Activated CD8-positive, alpha-beta memory T cell treated with anti-CD3 and anti-CD28 coated beads for 4 hours (primary cell): ENCODE measurements around the gene MTX1.
A peak's percentile ranks its signal among the peaks of the same experiment; 100 is the strongest.
"Not testable (repeated sequence)": the region's sequence is repeated elsewhere in the genome, so short reads cannot be mapped to it uniquely, and the experiment has no call there.

Experiments
- DNase-seq, 2 donors: peaks; one replicate each; pipeline ENCODE4 v3.0.0-alpha.2; 2020; ENCODE audit warnings: low read depth in 2 of 2

The MTX1 gene

DNA sequence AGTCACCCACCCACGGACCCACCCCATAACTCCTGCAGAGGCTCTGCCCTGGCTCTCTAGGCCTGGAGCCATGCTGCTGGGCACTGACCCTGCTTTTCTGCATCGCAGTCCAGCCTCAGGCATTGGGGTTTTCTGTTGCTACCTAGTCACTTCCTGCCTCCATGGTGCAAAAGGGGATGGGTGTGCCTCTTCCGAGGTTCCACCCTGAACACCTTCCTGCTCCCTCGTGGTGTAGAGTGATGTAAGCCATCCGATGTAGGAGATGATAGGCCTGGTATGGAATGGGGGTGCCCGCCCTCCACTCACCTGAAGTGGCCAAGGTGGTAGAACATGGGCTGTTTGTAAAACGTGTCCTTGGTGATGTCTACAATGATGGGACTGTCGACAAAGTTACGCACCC, 26.9 kb downstream of the MTX1 start:
- not testable (repeated sequence) for DNase-seq

DNA sequence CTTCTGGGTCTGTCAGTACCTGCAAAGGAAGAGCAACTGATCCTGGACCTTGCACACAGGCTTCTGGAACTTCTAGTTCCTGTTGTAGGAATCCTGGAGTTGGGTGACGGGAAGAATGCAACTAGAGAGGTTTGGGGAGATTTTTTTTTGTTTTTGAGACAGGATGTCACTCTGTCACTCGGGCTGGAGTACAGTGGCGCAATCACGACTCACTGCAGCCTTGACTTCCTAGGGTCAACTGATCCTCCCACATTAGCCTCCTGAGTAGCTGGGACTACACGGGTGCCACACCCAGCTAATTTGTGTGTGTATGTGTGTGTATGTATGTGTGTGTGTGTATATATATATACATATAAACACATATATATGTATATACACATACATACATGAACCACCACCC, 28.0 kb downstream of the MTX1 start:
- DNase-seq = no peak

DNA sequence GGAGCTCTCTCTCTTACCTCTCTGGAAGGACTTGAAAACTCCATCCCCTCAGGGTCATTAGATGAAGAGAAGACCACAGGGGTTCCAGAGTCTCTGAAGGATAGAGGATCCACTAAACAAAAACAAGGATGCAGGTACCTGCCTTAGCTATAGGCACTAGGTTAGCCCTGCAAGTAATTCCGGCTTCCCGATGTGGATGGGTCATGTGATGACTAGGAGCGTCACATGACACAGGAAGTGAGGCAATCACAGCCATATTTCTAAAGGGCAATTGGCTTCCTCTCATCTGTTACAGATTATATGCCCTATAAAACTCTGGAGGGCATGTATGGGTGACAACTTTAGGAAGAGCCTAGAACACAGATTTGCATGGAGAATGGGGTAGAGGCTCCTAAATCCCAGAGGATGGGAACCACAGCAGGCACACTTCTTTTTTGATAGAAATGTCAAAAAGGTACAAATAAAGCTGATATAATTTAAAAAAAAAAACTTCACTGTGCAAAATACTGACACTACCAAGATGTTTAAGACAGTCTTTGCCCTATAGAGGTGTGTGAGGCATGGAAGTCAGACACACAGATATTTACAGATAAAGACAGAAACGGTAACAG, 32.7 kb downstream of the MTX1 start:
- peak in 1 of 2 donors; percentile 42 for DNase-seq

DNA sequence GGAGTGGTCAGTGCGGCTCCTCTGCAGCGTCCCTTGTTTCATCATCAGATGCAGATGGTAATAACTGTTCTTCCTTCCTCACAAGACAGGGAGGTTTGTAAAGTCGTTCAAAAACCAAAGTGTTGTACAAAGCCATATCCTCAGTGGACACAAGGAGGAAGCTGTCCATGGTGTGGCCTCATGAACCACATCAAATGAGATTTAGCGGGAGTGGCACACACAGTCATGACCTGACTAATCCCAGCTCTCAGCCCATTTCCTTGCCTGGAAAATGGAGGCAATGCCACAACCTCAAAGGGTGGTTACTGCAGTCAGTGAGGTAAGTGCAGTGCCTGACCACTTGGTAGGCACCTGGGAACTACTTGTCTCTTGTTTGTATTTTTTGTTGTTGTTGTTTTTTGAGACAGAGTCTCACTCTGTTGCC, 33.4 kb downstream of the MTX1 start:
- DNase-seq = no peak

DNA sequence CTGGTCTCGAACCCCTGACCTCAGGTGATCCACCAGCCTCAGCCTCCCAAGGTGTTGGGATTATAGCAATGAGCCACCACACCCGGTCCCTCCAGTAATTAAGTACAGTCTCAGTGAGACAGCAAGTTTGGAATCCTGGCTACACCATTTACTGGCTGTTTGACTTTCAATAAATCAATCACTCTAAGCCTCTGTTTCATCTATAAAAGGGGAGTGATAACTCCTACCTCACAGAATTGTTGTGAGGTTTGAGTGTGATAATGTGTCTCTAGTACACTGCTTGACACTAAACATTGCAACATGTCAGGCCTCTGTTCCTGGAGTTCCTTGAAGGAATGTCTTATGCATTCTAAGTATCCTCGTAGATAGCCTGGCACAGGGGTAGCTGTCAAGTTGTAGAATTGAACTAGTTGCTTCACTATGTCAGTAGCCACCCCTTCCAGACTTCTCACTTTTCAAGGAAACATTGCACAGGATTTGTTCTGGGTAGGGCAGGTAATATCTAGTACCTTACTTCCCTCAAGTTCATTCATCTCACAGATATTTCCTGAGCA, 34.4 kb downstream of the MTX1 start:
- no peak for DNase-seq

DNA sequence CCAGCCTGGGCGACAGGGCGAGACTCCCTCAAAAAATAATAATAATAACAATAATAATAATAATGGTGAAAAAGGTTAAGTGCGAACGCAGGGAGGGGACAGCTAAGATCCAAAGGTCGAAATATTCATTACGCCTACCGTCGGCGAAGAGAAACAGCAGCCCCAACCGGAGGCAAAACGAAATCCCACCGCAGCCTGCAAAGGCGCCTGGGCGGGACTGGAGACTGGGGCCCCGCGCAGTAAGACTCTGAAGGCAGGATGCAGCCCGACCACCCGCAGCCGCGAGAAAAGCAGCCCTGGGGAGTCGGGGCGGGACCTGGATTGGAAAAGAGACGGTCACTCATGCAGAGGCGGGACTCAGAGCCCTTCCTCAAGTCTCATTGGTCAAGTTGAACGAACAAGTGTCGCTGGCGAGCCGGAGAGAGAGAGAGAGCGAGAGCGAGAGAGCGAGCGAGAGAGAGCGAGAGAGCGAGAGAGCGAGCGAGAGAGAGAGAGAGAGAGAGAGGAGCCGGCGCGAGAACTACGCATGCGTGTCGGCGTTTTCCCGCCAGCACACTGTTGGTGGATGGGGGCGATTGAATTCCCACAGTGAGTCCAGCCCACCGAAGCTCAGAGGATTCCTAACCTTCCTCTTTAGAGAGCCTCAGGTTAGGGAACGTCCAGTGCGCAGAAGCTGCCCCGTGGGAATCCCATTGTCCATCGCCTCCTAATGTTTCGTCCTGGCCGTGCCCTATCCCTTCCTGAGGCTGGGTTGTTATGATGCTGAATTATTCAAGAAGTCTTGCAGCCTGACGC, 36.1 kb downstream of the MTX1 start:
- DNase-seq = peak; percentile 84 to 89

DNA sequence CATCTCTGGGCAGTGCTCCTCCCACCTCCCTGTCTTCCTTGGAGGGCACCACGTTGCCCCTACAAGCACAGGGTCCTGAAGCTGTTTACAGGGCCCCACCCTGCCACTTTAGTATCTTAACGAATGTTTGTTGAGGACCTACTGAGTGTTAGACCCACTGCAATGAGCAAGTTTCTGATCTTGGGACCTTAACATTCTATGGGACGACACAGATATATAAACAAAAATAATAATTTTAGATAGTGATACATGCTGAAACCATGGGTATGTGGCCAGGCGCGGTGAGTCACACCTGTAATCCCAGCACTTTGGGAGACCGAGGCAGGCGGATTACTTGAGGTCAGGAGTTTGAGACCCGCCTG, 36.6 kb downstream of the MTX1 start:
- DNase-seq = no peak

DNA sequence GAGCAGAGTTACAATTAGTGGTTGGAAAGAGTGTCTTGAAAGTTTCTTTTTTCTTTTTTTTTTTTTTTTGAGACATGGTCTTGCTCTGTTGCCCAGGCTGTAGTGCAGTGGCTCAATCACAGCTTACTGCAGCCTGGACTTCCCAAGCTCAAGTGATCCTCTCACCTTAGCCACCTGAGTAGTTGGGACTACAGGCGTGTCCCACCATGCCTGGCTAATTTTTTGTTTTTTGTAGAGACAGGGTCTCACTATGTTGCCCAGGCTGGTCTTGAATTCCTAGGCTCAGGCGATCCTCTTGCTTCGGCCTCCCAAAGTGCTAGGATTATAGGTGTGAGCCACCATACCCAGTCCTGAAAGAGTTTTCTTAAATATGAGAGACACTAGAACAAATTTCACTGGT, 38.3 kb downstream of the MTX1 start:
- DNase-seq = not testable (repeated sequence)

DNA sequence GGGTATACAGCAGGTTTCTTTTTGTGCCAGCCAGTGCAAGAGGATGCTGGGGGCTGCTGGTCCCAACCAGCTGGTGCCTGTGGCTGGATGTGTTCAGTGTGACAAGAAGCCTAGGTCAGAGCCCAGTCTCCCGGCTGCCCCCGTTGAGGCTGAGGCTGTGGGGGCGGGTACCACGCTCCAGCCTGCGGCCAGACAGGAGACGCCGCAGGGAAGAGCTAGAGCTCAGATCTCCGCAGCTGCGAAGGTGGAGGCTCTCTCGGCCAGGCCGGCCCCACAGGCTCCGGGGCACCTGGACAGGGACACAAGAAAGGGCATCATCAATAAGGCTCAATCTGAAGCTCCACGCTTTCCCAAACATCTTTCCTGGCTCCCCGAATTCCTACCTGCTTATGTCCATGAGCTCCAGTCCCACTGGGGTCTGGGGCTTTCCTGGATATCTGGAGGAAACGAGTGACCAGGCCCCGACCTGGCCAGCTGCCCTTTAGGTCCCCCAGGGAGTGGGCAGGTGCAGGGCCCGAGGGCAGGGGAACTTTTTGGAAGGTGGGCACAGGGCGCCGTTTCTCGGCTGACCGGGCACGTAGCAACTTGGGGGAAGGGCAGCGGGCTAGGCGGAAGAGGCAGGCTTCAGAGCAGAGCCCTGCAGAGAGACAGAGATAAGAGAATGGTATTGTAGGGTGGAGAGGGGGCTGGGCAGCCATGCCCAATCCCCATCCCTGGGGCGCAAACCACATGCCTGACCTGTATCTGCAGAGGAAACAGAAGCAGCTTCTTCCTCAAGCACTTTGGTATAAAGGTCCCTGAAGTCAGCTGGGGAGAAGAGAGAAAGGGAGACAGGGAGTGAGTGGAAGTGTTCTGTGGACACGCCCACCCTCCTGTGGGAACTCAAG, 39.4 kb downstream of the MTX1 start:
- no peak for DNase-seq

DNA sequence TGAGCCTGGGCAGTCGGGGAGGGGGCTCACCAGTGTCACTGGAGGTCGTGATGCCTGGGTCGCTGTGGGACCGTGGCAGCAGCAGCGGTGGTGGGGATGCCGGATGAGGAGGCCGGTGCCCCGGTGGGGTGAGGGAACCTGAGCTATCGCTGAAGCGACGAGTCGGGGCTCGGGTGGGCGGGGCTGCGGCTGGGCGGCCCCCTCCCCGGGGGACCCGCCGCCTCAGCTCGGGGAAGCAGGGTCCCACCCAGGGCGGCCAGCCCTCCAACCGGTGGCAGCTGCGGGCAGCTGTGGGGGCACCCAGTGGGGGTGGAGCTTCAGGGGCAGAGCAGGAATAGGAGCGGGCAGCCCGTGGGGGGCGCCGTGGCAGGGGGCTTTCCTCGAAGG, 41.7 kb downstream of the MTX1 start:
- DNase-seq = no peak

DNA sequence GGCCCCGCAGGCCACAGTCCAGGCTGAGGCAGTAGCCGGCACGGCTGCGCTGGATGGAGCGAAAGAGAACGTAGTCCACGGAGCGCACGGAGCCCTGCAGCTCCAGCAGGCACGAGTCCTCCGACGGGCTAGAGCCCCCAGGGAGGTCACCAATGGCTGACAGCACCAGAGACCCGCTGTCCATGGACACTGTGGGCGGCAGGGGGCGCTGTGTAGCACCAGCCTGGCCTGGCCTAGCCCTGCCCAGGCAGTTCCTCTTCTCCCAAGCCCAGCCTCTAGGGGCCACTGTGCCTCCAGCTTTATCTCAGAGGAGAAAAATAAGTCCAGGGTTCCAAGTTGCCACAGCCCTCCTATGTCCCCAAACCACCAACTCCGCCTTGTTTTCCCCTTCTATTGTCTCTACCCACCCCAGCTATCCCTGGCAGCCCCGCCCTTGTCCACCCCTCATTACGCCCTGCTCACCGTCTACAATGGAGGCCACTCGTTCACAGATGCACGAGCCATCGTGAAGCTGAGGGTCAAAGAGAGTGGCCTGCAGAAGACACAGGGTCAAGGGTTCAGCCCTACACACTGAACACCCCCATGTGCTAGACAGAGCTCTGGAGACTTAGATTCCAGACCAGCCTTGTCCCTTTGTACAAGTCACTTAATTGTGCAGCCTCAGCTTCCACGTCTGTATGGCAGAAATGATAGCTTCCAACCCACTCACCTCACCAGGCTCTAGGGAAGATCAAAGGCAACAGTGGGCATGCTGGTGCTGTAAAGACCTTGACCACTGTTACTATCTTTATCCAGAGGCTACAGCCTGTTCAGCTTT, 42.3 kb downstream of the MTX1 start:
- peak; percentile 87 to 89 for DNase-seq

DNA sequence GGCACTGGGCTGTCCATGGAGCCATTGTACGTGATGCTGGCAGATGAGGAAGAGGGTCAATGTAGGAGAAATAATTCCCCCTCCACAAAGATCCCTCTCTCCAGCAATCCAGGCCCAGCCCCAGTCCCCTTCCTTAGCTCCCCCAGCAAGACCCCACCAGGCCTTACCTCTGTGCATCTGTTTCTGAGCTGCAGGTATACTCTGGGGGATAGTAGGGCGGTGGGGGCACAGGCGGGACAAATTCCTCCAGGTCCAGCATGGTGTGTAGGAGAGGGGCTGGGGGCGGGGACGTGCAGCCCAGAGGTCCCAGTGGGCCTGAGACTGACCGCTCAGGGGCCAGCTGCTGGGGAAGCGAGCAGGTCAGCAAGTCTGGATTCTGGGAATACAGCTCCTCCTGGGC, 43.1 kb downstream of the MTX1 start:
- no peak for DNase-seq

DNA sequence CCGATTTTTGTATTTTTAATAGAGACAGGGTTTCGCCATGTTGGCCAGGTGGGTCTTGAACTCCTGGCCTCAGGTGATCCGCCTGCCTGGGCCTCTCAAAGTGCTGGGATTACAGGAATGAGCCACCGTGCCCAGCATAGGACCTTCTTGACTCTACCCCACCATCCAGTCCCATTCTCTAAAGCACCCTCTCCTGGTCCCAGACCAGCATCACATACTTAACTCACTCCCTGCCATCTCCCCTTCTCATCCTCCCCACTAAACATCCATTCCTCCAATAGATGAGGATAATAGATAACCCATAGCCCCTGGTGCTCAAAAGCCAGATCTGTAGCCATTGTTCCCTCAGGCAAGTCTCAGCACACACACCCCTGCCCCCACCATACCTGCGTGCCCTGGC, 44.7 kb downstream of the MTX1 start:
- no peak for DNase-seq

DNA sequence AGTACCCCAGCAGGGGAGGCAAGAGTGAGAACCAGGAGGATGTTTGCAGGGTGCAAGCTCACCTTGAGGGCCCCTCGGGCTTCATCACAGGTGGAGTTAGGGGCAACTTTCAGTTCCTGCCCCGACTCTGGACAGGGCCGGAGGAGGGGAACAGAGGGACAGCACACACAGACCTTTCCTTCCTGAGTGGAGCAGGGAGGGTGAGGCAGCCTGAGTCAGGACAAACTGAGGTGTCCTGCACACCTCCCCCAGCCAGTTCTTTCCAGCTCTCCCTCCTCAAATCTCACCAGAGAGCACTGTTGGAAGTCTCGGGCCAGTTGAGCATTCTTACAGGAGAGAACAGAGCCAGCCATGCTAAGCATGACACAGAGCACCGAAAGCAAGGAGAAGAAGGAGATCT, 45.3 kb downstream of the MTX1 start:
- DNase-seq = no peak

DNA sequence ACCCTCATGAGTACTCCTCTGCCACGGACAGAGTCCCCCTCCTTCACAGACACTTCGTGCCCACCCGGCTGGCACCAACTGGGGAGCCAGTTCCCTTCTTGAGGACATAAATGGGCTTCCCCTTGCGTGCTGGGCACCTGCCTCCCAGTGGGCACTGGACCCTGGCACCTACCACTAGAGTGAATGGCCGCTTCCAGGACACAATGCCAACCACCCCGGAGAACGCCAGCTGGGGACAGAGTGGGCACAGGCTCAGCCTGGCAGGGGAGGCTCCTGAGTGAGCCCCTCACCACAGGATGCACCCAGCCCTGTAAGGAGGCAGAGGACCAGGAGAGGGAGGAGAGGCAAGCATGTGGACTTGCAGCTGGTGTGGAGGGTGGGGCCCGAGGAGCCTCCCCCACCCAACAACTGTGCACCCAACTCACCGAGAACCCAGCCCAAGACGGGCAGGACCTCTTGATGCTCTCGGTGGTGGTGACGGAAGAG, 45.8 kb downstream of the MTX1 start:
- DNase-seq = no peak

DNA sequence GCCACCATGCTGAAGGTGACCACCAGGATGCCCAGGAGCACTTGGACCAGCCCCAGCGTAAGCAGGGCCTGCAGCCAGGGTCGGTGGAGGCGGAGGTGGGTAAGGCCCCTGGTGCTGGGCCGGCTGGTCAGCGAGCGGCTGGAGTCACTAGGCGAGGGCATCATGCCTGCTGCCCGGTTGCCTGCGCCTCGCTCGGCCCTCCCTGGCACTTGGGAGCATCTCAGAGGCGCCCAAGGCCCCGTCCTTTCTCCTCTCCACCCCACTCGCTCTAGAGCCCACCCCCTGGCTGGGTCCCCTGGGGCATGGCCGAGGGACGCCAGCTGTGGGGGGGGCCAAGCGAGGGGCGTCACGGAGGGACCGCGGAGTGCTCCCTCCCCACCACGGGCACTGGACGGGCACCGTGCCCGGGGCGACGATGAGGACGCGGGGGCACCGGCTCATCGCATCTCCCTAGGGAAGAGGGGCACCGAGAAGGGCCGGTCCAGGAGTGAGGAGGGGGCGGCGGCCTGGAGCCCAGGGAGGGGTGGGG, 46.3 kb downstream of the MTX1 start:
- DNase-seq = no peak

DNA sequence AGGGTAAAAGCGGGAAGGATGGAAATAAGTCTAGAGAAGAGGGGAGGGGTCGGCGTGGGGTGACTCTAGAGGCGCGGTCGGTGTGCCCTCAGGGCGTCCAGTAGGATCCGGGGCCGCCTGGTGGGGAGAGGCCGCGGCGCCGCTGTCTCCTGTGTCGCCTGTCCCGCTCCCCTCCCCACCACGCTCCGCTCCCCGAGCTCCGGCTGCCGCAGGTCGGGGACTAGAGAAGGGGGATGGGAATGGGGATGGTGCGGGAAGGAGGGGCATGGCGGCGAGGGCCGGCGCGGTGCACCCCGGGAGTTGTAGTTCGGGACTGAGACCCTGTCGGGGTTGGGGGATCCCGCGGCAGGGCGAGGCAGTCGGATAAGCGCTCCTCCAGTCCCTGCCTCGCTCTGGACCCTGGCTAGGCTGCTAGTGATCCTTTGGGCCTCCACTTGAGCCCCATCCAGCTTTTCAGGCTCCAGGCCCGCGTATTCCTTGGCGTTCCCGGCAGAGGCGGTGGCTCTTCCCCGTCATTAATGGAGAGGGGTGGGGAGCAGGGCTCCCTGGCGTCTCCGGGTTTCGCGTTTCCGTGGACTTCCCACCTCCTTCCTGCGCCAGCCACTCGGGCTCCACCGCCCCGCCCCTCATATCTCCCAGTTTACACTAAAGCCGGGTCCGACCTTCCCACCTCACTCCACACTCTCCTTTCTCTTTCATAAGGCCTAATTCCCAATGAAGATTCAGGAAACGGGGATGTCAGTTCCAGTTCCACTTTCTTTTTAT, 46.9 kb downstream of the MTX1 start, which contains the start of gene ENTREP3:
Gene ENTREP3 (minus strand): TSS at position 241 of the 765 bp plus-strand sequence. CDS start 606 bp downstream, outside the sequence.
- DNase-seq = peak in 1 of 2 donors; percentile 54

DNA sequence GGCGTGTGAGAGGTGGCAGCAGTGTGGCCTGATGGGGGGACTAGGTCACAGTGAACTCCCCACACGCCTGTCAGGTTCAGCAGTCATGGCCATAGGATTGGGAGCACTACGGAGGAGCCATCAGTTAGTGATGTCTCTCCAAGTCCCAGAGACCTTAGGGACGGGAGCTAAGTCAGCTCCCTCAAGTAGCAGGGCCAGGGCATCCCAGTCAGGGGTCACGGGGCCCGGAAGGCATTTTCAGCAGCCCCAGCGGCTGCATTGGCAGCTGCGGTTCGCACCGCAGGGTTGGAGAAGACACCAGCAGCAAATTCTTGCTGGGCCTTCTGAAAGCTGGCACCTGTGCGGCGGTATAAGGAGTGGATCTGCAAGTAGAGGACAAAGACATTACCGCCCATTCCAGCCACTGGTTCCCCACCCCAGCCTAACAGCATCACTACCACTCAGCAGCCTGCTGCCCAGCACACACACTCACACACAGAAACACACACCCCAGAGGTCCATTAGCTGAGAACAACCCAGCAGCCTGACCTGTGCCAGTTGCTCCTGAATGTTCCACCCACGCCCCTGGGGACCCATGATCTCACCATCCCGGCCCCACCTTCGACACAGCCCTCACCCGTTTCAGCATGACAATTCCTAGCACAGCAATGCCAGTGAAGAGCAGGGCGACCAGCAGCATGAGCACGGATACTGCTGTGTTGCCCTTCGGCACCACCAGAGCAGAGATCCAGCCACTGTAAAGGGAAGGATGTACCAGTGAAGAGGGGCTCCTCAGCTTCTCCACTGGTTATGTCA, 47.8 kb downstream of the MTX1 start:
- no peak for DNase-seq

DNA sequence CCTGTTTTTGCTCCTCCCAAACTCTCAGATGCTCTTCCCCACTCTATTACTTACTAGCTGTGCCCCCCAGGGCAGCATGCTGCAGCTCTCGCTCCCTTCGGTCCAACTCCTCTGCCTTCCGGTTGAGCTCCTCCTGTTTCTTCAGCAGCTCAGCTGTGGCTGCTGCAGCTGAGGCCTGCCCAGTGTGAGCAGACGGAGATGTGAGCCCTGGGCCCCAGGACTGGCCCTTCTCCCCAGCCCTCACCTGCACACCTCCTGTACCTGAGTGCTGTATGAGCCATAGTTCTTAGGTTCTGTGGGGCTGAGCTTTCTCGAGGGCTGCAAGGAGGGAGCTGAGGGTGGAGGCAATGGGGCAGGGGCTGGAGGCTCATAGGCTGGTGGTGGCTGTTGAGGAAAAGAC, 51.8 kb downstream of the MTX1 start:
- DNase-seq = no peak
